DOHH2 (cell line): ENCODE data around the gene DRAXIN.

Source experiments
- H3F3A ChIP-seq: fragments of 200-600 bp; sonication (generic), shearing (Covaris generic); 2 replicates; pipeline ENCODE4 v1.6.0; 2016; ENCODE audit warnings: antibody characterized with exemption, mild to moderate bottlenecking; ENCODE audit not compliant: control insufficient read depth, insufficient read depth
- H3K27ac ChIP-seq: fragments of 200-600 bp; sonication (generic); 2 replicates; pipeline ENCODE4 v1.5.1; 2014; ENCODE audit warnings: low read depth, mild to moderate bottlenecking, low read length, moderate library complexity
- H3K27me3 ChIP-seq: fragments of 200-600 bp; sonication (generic); 2 replicates; pipeline ENCODE4 v1.6.1; 2014; ENCODE audit warnings: mild to moderate bottlenecking, low read length, mixed read lengths; ENCODE audit not compliant: control insufficient read depth
- H3K36me3 ChIP-seq: fragments of 200-600 bp; sonication (generic); 2 replicates; pipeline ENCODE4 v1.6.1; 2014; ENCODE audit warnings: mild to moderate bottlenecking, low read length, moderate library complexity, mixed read lengths; ENCODE audit not compliant: control insufficient read depth
- H3K4me1 ChIP-seq: fragments of 200-600 bp; sonication (generic); 2 replicates; pipeline ENCODE4 v1.6.1; 2014; ENCODE audit warnings: mild to moderate bottlenecking, low read length, mixed read lengths; ENCODE audit not compliant: control insufficient read depth
- H3K4me2 ChIP-seq: fragments of 200-600 bp; sonication (generic); 2 replicates; pipeline ENCODE4 v1.6.0; 2014; ENCODE audit warnings: mild to moderate bottlenecking, low read length, moderate library complexity
- H3K4me3 ChIP-seq: fragments of 200-600 bp; sonication (generic); 2 replicates; pipeline ENCODE4 v1.5.1; 2014; ENCODE audit warnings: mild to moderate bottlenecking, low read length, mixed read lengths
- H3K79me2 ChIP-seq: fragments of 200-600 bp; sonication (generic); 2 replicates; pipeline ENCODE4 v1.6.1; 2014; ENCODE audit warnings: mild to moderate bottlenecking, low read length, mixed read lengths; ENCODE audit not compliant: control insufficient read depth
- H3K9me2 ChIP-seq: fragments of 200-600 bp; sonication (generic); replicated peaks from 2 replicates; pipeline ENCODE4 v1.6.1; 2014; ENCODE audit warnings: mild to moderate bottlenecking, low read length, mixed read lengths; ENCODE audit not compliant: control insufficient read depth
- H3K9me3 ChIP-seq: fragments of 200-600 bp; sonication (generic); 2 replicates; pipeline ENCODE4 v1.6.1; 2014; ENCODE audit warnings: antibody characterized with exemption, low read length, mixed read lengths; ENCODE audit not compliant: control insufficient read depth, insufficient read depth
- H4K20me1 ChIP-seq: fragments of 200-600 bp; sonication (generic); 2 replicates; pipeline ENCODE4 v1.6.0; 2014; ENCODE audit warnings: low read depth, mild to moderate bottlenecking, antibody characterized with exemption, low read length, moderate library complexity; ENCODE audit not compliant: control insufficient read depth, insufficient read depth
- EZH2phosphoT487 ChIP-seq: fragments of 200-600 bp; sonication (generic); IDR thresholded peaks from 2 replicates; pipeline ENCODE4 v1.6.1; 2017; ENCODE audit warnings: borderline replicate concordance, mild to moderate bottlenecking, antibody characterized with exemption, low read length, moderate library complexity, mixed read lengths
- TF ChIP-seq, protein P1 (sequence below): fragments of 200-600 bp; sonication (generic); IDR thresholded peaks from one replicate; pipeline ENCODE4 v1.5.1; 2014; ENCODE audit warnings: antibody characterized with exemption, mild to moderate bottlenecking, low read depth, low read length; ENCODE audit not compliant: poor library complexity, severe bottlenecking

The DRAXIN gene

DNA sequence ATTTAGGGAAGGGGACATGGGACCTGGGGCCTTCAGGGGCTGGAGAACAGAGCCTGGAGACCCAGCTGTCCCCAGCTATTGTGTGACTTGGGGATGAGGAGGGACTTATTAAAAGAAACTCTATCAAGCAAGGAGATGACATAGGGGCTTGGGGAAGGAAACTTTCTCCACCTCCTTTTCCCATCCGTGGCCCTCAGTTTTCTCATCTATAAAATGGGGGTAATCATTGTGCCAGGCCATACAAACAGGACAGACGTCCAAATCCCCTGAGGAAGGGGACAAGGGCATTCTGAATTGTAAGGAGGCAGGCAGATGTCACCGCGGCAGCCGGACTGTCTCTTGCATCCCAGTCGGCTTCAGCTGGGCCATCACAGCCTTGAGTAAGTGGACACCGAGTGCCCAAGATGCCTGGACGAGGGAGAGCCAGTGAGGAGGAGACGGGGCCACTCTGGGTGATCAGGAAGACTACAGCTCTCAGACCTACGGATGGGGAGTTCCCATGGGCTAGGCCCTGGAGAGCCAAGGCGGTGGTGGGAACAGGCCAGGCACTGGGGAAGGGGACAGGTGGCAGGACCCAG is 39.2 kb upstream of the DRAXIN start:
- H3K27ac ChIP-seq, result no peak overlapping the region
- H3K9me3 ChIP-seq, result no peaks in the 10 kb centered on the region

DNA sequence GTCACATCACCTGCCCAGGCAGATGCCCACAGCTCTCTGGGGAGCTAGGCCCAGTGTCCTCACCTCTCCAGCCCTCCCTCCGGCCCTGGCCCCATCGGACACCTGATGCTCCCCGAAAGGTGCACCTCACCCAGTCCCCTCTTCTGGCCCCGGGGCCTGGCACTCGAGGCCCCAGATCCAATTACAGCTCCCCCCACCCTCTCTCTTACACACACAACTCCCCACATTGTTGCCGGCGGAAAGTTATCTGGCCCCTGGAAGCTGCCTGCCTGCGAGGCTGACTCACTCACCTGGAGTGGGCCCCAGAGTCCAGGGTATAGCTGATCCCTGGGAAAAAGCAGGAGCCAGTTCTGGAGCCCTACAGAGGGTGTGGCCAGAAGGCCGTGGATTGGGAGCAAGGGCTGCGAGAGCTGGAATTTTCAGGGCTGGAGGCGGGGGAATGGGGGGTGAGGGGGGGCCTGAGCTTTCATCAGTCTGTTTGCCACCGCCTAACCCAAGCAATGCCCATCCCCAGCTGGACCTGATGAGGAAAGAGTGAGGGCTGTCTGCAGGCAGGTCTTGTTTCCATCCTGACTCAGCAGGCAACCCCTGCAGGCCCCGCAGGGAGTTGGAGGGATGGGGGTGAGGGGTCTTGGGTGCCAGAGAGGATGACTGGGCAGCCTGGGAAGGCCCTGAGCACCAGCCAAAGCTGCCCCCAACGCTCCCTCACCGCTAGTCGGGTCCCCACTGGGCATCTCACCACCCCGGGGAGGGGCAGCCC is 38.2 kb upstream of the DRAXIN start:
- H3K27ac ChIP-seq, result no peak overlapping the region
- H3K36me3 ChIP-seq, result no peaks in the 10 kb centered on the region; the same call in 1 of the 2 replicates
- no peaks in the 10 kb centered on the region for H3K9me3 ChIP-seq
- no peak overlapping the region for H3K4me2 ChIP-seq
- no peaks in the 10 kb centered on the region for H4K20me1 ChIP-seq
- H3K4me1 ChIP-seq, result peaks cover 24% of the 10 kb centered on the region
- no peaks in the 10 kb centered on the region for H3K9me2 ChIP-seq
- no peaks in the 10 kb centered on the region for H3K79me2 ChIP-seq
- peaks cover 11% of the 10 kb centered on the region for H3F3A ChIP-seq
- TF ChIP-seq, protein P1, sequence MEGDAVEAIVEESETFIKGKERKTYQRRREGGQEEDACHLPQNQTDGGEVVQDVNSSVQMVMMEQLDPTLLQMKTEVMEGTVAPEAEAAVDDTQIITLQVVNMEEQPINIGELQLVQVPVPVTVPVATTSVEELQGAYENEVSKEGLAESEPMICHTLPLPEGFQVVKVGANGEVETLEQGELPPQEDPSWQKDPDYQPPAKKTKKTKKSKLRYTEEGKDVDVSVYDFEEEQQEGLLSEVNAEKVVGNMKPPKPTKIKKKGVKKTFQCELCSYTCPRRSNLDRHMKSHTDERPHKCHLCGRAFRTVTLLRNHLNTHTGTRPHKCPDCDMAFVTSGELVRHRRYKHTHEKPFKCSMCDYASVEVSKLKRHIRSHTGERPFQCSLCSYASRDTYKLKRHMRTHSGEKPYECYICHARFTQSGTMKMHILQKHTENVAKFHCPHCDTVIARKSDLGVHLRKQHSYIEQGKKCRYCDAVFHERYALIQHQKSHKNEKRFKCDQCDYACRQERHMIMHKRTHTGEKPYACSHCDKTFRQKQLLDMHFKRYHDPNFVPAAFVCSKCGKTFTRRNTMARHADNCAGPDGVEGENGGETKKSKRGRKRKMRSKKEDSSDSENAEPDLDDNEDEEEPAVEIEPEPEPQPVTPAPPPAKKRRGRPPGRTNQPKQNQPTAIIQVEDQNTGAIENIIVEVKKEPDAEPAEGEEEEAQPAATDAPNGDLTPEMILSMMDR, result no peak
- TF ChIP-seq EZH2phosphoT487, result no peak
- no peak overlapping the region for H3K4me3 ChIP-seq
- H3K27me3 ChIP-seq, result peaks cover 18% of the 10 kb centered on the region

More for the DNA sequence above, 39.2 kb upstream of the DRAXIN start:
- no peak for TF ChIP-seq EZH2phosphoT487
- TF ChIP-seq, protein P1, result no peak
- H3K4me1 ChIP-seq, result peaks cover 24% of the 10 kb centered on the region
- peaks cover 18% of the 10 kb centered on the region for H3K27me3 ChIP-seq
- H3K9me2 ChIP-seq, result no peaks in the 10 kb centered on the region
- no peaks in the 10 kb centered on the region; the same call in 1 of the 2 replicates for H3K36me3 ChIP-seq
- H3F3A ChIP-seq, result peaks cover 11% of the 10 kb centered on the region
- no peaks in the 10 kb centered on the region for H4K20me1 ChIP-seq
- no peak overlapping the region for H3K4me3 ChIP-seq
- H3K4me2 ChIP-seq, result no peak overlapping the region
- H3K79me2 ChIP-seq, result no peaks in the 10 kb centered on the region

DNA sequence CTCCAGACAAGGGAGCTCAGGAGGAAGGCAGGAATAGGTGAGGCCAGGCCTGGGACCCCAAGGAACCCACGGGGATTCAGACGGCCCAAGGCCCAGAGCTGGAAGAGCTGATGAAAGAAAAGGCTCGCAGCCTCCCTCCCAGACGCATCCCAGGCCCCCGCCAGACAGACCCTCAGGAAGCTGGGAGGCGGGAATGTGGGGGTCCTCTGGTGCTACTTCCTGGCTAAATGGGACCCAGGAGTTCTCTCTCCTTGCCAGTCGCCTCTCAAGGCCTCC is 37.7 kb upstream of the DRAXIN start:
- H3K9me3 ChIP-seq, result no peaks in the 10 kb centered on the region
- TF ChIP-seq, protein P1, result no peak
- TF ChIP-seq EZH2phosphoT487, result no peak
- no peaks in the 10 kb centered on the region; the same call in 1 of the 2 replicates for H3K36me3 ChIP-seq
- H3K4me2 ChIP-seq, result peak overlapping the region; percentile 82
- H3K4me1 ChIP-seq, result peaks cover 24% of the 10 kb centered on the region
- H4K20me1 ChIP-seq, result no peaks in the 10 kb centered on the region
- no peaks in the 10 kb centered on the region for H3K9me2 ChIP-seq
- peaks cover 11% of the 10 kb centered on the region for H3F3A ChIP-seq
- peaks cover 18% of the 10 kb centered on the region for H3K27me3 ChIP-seq
- no peak overlapping the region for H3K27ac ChIP-seq
- H3K79me2 ChIP-seq, result no peaks in the 10 kb centered on the region
- H3K4me3 ChIP-seq, result peak overlapping the region; percentile 71
